H1 (cell line): Measurements from ENCODE around the gene ASB8. TPM values are rescaled to one million over a fixed set of nuclear protein-coding genes. Genes with fewer than 3 reads are reported as not detected.

ENCODE experiments used
- CTCF ChIA-PET: fragments of 300-600 bp; sonication (Branson Sonifier 250); formaldehyde crosslinking; loops from one replicate; lab custom pipeline; 2021; ENCODE audit not compliant: partially characterized antibody; lab: Charles Lee
- POLR2A ChIA-PET: fragments of 300-600 bp; sonication (Branson Sonifier 250); formaldehyde crosslinking; loops from one replicate; lab custom pipeline; 2021; ENCODE audit warnings: inconsistent platforms; ENCODE audit not compliant: partially characterized antibody; lab: Charles Lee
- DNase-seq, 2 experiments: peaks; one replicate each; pipeline versions ENCODE4 v3.0.0 to v3.0.0-alpha.2; 2010 to 2022; ENCODE audit warnings: low spot score in 2 of 2, low read depth in 1 of 2, mixed read lengths in 1 of 2
- FAIRE-seq: peaks from 2 replicates; lab custom pipeline; 2011; peaks lifted over from hg19 to GRCh38; lab: Jason Lieb, UNC
- H2AFZ ChIP-seq: 2 replicates; pipeline ENCODE4 v1.8.1; 2012; ENCODE audit warnings: low read length, inconsistent platforms
- H2AK5ac ChIP-seq: 2 replicates; pipeline ENCODE4 v1.6.1; 2013; ENCODE audit warnings: low read depth, low read length
- H2BK120ac ChIP-seq: replicated peaks from 2 replicates; pipeline ENCODE3; 2013; ENCODE audit warnings: low read depth, low read length, inconsistent platforms
- H2BK12ac ChIP-seq: 2 replicates; pipeline ENCODE4 v1.6.1; 2013; ENCODE audit warnings: low read depth, low read length
- H2BK15ac ChIP-seq: 2 replicates; pipeline ENCODE4 v1.6.1; 2013; ENCODE audit warnings: low read length
- H2BK20ac ChIP-seq: 2 replicates; pipeline ENCODE4 v1.6.1; 2013; ENCODE audit warnings: low read length
- H2BK5ac ChIP-seq: 2 replicates; pipeline ENCODE4 v1.6.1; 2013; ENCODE audit warnings: low read depth, low read length
- H3K14ac ChIP-seq: 2 replicates; pipeline ENCODE4 v1.6.1; 2013; ENCODE audit warnings: inconsistent platforms; ENCODE audit not compliant: insufficient read length
- H3K18ac ChIP-seq: 2 replicates; pipeline ENCODE4 v1.6.1; 2013; ENCODE audit warnings: low read length; ENCODE audit errors: extremely low read depth
- H3K23ac ChIP-seq: 2 replicates; pipeline ENCODE4 v1.6.1; 2013; ENCODE audit warnings: inconsistent platforms; ENCODE audit not compliant: insufficient read length
- H3K23me2 ChIP-seq: 2 replicates; pipeline ENCODE4 v1.6.1; 2013; ENCODE audit warnings: low read depth, low read length
- H3K27ac ChIP-seq: 2 replicates; pipeline ENCODE4 v1.6.1; 2011; ENCODE audit warnings: low read depth, low read length, inconsistent platforms
- H3K27me3 ChIP-seq, 4 experiments: replicated peaks in 1 of 4; 1 replicate in 1 of 4; 2 replicates in 3 of 4; pipeline versions ENCODE4 v1.6.1 to v1.8.1; 2011 to 2013; ENCODE audit warnings: low read length in 3 of 4, mild to moderate bottlenecking in 3 of 4, inconsistent platforms in 2 of 4, mixed read lengths in 2 of 4, moderate library complexity in 1 of 4; ENCODE audit not compliant: control insufficient read depth in 3 of 4, insufficient read depth in 3 of 4; ENCODE audit errors: extremely low read depth in 1 of 4
- H3K36me3 ChIP-seq, 4 experiments: 2 replicates each; pipeline versions ENCODE4 v1.6.1 to v1.8.1; 2011 to 2013; ENCODE audit warnings: mild to moderate bottlenecking in 4 of 4, low read length in 3 of 4, moderate library complexity in 2 of 4, control low read depth in 1 of 4, inconsistent platforms in 1 of 4; ENCODE audit not compliant: insufficient read depth in 4 of 4, control insufficient read depth in 2 of 4
- H3K4ac ChIP-seq: replicated peaks from 2 replicates; pipeline ENCODE3; 2013; ENCODE audit warnings: low read length, low read depth, mixed read lengths, inconsistent platforms; ENCODE audit not compliant: insufficient read length
- H3K4me1 ChIP-seq, 4 experiments: replicated peaks in 1 of 4; 1 replicate in 1 of 4; 2 replicates in 3 of 4; pipeline versions ENCODE4 v1.6.1 to v1.8.1; 2011 to 2013; ENCODE audit warnings: low read length in 3 of 4, inconsistent platforms in 2 of 4, mixed read lengths in 1 of 4; ENCODE audit not compliant: insufficient read depth in 4 of 4, control insufficient read depth in 3 of 4
- H3K4me2 ChIP-seq, 2 experiments: 2 replicates each; pipeline versions ENCODE4 v1.6.1 to v1.8.1; 2011 to 2013; ENCODE audit warnings: low read depth in 2 of 2, low read length in 2 of 2, control low read depth in 1 of 2, inconsistent platforms in 1 of 2, mild to moderate bottlenecking in 1 of 2; ENCODE audit not compliant: insufficient read depth in 1 of 2
- H3K4me3 ChIP-seq, 4 experiments: fragments of 200-600, 300-600 bp in 1 of 4; sonication (generic), shearing (Covaris generic), sonication (Bioruptor Twin) in 1 of 4; 2 replicates each; pipeline versions ENCODE4 v1.5.1 to v1.8.1; 2011 to 2016; ENCODE audit warnings: low read length in 4 of 4, low read depth in 3 of 4, control low read depth in 2 of 4, inconsistent platforms in 2 of 4, mild to moderate bottlenecking in 2 of 4, mixed read lengths in 1 of 4, moderate library complexity in 1 of 4; ENCODE audit not compliant: insufficient read depth in 2 of 4; ENCODE audit errors: extremely low read depth in 1 of 4
- H3K56ac ChIP-seq: replicated peaks from 2 replicates; pipeline ENCODE3; 2013; ENCODE audit warnings: low read depth, mild to moderate bottlenecking, mixed read lengths, low read length, inconsistent platforms; ENCODE audit not compliant: insufficient read length
- H3K79me1 ChIP-seq: 2 replicates; pipeline ENCODE4 v1.6.1; 2013; ENCODE audit warnings: low read depth, low read length, control low read depth
- H3K79me2 ChIP-seq, 2 experiments: 2 replicates each; pipeline versions ENCODE4 v1.6.1 to v1.8.1; 2012 to 2013; ENCODE audit warnings: low read length in 2 of 2, mild to moderate bottlenecking in 2 of 2, inconsistent platforms in 1 of 2; ENCODE audit not compliant: insufficient read depth in 2 of 2, control insufficient read depth in 1 of 2
- H3K9ac ChIP-seq, 4 experiments: replicated peaks in 1 of 4; 1 replicate in 1 of 4; 2 replicates in 3 of 4; pipeline versions ENCODE4 v1.6.1 to v1.8.1; 2011 to 2013; ENCODE audit warnings: low read depth in 3 of 4, low read length in 3 of 4, control low read depth in 2 of 4, mild to moderate bottlenecking in 2 of 4, moderate library complexity in 2 of 4, inconsistent platforms in 1 of 4; ENCODE audit errors: extremely low read depth in 1 of 4
- H3K9me3 ChIP-seq, 2 experiments: 2 replicates each; pipeline versions ENCODE4 v1.6.1 to v1.8.1; 2012 to 2013; ENCODE audit warnings: mild to moderate bottlenecking in 2 of 2, moderate library complexity in 2 of 2, control low read depth in 1 of 2, inconsistent platforms in 1 of 2, low read depth in 1 of 2, low read length in 1 of 2, mixed read lengths in 1 of 2; ENCODE audit not compliant: insufficient read depth in 2 of 2
- H4K20me1 ChIP-seq, 2 experiments: replicated peaks in 1 of 2; 2 replicates each; pipeline versions ENCODE3 to v1.8.1; 2011 to 2013; ENCODE audit warnings: inconsistent platforms in 2 of 2, low read length in 2 of 2, mild to moderate bottlenecking in 1 of 2; ENCODE audit not compliant: insufficient read depth in 2 of 2, control insufficient read depth in 1 of 2
- H4K5ac ChIP-seq: 2 replicates; pipeline ENCODE4 v1.6.1; 2013; ENCODE audit warnings: low read length, low read depth, mixed read lengths, inconsistent platforms; ENCODE audit not compliant: insufficient read length
- H4K8ac ChIP-seq: 2 replicates; pipeline ENCODE4 v1.8.0; 2013; ENCODE audit warnings: mild to moderate bottlenecking, moderate library complexity, low read length, inconsistent platforms; ENCODE audit not compliant: insufficient read depth; ENCODE audit errors: extremely low read depth
- H4K91ac ChIP-seq: replicated peaks from 2 replicates; pipeline ENCODE3; 2013; ENCODE audit warnings: low read length, mixed read lengths, inconsistent platforms; ENCODE audit not compliant: insufficient read length
- BACH1 ChIP-seq: IDR thresholded peaks from 2 replicates; pipeline ENCODE4 v1.6.1; 2012; ENCODE audit warnings: low read length, improper control_type of control experiment
- CHD2 ChIP-seq: IDR thresholded peaks from 2 replicates; pipeline ENCODE4 v1.6.1; 2012; ENCODE audit warnings: low read length, improper control_type of control experiment
- KDM1A ChIP-seq: fragments of 200-600, 300-600 bp; sonication (generic); IDR thresholded peaks from 2 replicates; pipeline ENCODE4 v1.7.1; 2016; ENCODE audit warnings: mild to moderate bottlenecking, low read length, borderline replicate concordance
- POLR2A ChIP-seq, 2 experiments: IDR thresholded peaks; 1 replicate in 1 of 2; 2 replicates in 1 of 2; pipeline ENCODE4 v1.6.1; 2011; ENCODE audit warnings: low read depth in 2 of 2, low read length in 2 of 2, mild to moderate bottlenecking in 2 of 2; ENCODE audit errors: control extremely low read depth in 1 of 2
- RAD21 ChIP-seq, 2 experiments: IDR thresholded peaks in 1 of 2; conservative IDR thresholded peaks in 1 of 2; 2 replicates each; pipeline ENCODE4 v1.6.1; 2011; ENCODE audit warnings: low read depth in 2 of 2, low read length in 2 of 2, improper control_type of control experiment in 1 of 2, inconsistent platforms in 1 of 2, mild to moderate bottlenecking in 1 of 2, moderate library complexity in 1 of 2
- SIRT6 ChIP-seq: IDR thresholded peaks from one replicate; pipeline ENCODE4 v1.7.1; 2012; ENCODE audit warnings: low read length, inconsistent platforms
- SUZ12 ChIP-seq: fragments of 200-600 bp; sonication (generic); IDR thresholded peaks from 2 replicates; pipeline ENCODE4 v1.6.1; 2012; ENCODE audit warnings: mild to moderate bottlenecking, inconsistent platforms, low read length, moderate library complexity, mixed read lengths
- TBP ChIP-seq: IDR thresholded peaks from 2 replicates; pipeline ENCODE4 v1.6.1; 2011; ENCODE audit warnings: low read depth, low read length, improper control_type of control experiment
- WGBS, 2 experiments: shearing (Covaris generic) in 1 of 2; methylation state at CpG; one replicate each; pipeline versions ENCODE4 v1.1.6 to v1.1.7; 2013 to 2015; ENCODE audit warnings: low lambda C conversion rate in 2 of 2, mixed read lengths in 2 of 2, inconsistent platforms in 1 of 2, low coverage in 1 of 2, missing lambda C conversion rate in 1 of 2; ENCODE audit not compliant: insufficient replicate concordance in 2 of 2, insufficient coverage in 1 of 2, insufficient read length in 1 of 2; ENCODE audit errors: extremely low coverage in 1 of 2, missing lambda C conversion rate in 1 of 2; 5-methylcytosine and 5-hydroxymethylcytosine counted together
- polyA plus RNA-seq, 7 experiments: library from polyadenylated mRNA; depleted of rRNA in 3 of 7; stranded (reverse) in 5 of 7; unstranded in 2 of 7; fragments of >200 nt in 5 of 7; fragments of 200-250 nt in 2 of 7; gene quantifications; 1 replicate in 5 of 7; 2 replicates in 1 of 7; 4 replicates in 1 of 7; pipeline versions ENCODE4 v1.2.1 to v1.2.3, GENCODE V29; 2011 to 2013; ENCODE audit warnings: missing spikeins in 2 of 7, mixed read lengths in 2 of 7
- total RNA-seq: library from RNA; stranded (reverse); fragmentation: NEBNext Ultra II Directional; extraction: Animal tissue kit (Norgen Biotek cat#: 25700); gene quantifications from 2 replicates; pipeline ENCODE4 v1.2.1, GENCODE V29; 2021
- TF ChIP-seq, protein P1 (sequence below), 3 experiments: IDR thresholded peaks; 1 replicate in 2 of 3; 2 replicates in 1 of 3; pipeline versions ENCODE4 v1.5.1 to v1.6.1; 2011; ENCODE audit warnings: low read length in 3 of 3, mild to moderate bottlenecking in 3 of 3, inconsistent platforms in 2 of 3, low read depth in 1 of 3, moderate library complexity in 1 of 3; ENCODE audit not compliant: insufficient read depth in 1 of 3; ENCODE audit errors: control extremely low read depth in 1 of 3
- TF ChIP-seq, protein P2 (sequence below): IDR thresholded peaks from 2 replicates; pipeline ENCODE4 v1.6.1; 2012; ENCODE audit warnings: inconsistent platforms

ASB8 gene
- total and polyA plus RNA-seq, 2 of the 8 experiments (the other 6 are each of a cell fraction or from before 2014, with no cell fraction given), result 3.8 to 8.3 TPM

- H3K4ac ChIP-seq, result no peak overlapping the region
- TF ChIP-seq, protein P1, sequence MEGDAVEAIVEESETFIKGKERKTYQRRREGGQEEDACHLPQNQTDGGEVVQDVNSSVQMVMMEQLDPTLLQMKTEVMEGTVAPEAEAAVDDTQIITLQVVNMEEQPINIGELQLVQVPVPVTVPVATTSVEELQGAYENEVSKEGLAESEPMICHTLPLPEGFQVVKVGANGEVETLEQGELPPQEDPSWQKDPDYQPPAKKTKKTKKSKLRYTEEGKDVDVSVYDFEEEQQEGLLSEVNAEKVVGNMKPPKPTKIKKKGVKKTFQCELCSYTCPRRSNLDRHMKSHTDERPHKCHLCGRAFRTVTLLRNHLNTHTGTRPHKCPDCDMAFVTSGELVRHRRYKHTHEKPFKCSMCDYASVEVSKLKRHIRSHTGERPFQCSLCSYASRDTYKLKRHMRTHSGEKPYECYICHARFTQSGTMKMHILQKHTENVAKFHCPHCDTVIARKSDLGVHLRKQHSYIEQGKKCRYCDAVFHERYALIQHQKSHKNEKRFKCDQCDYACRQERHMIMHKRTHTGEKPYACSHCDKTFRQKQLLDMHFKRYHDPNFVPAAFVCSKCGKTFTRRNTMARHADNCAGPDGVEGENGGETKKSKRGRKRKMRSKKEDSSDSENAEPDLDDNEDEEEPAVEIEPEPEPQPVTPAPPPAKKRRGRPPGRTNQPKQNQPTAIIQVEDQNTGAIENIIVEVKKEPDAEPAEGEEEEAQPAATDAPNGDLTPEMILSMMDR (IDR thresholded peaks at IDR 0.05; ENCODE audit: control extremely low read depth in 1 of 3, insufficient read depth in 1 of 3, low read depth in 1 of 3, low read length in 3 of 3), result no peak
- TF ChIP-seq SIRT6 (no peak), KDM1A (no peak), SUZ12 (no peak), RAD21 (IDR thresholded peaks at IDR 0.05 in 1 of 2, conservative IDR thresholded peaks at IDR 0.05 in 1 of 2; ENCODE audit: low read depth in 2 of 2, low read length in 2 of 2) (no peak), BACH1 (no peak), CHD2 (no peak), POLR2A (IDR thresholded peaks at IDR 0.05; ENCODE audit: control extremely low read depth in 1 of 2, low read depth in 2 of 2, low read length in 2 of 2) (no peak), TBP (no peak)
- TF ChIP-seq, protein P2, sequence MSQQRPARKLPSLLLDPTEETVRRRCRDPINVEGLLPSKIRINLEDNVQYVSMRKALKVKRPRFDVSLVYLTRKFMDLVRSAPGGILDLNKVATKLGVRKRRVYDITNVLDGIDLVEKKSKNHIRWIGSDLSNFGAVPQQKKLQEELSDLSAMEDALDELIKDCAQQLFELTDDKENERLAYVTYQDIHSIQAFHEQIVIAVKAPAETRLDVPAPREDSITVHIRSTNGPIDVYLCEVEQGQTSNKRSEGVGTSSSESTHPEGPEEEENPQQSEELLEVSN, result no peak
Observed at GRCh38 chr12:48180857-48181495, 23.7 kb upstream of the ASB8 start.

More at GRCh38 chr12:48180857-48181495, 23.7 kb upstream of the ASB8 start:
- Histone ChIP-seq H3K23ac (no peak overlapping the region), H3K27ac (no peak overlapping the region), H2AK5ac (no peak overlapping the region; the same call in 1 of the 2 replicates), H4K91ac (no peak overlapping the region), H3K4me2 (no peak overlapping the region), H3K4me3 (no peak overlapping the region), H4K20me1 (no peaks in the 10 kb centered on the region), H3K79me1 (no peaks in the 10 kb centered on the region), H3K56ac (no peak overlapping the region), H4K5ac (no peak overlapping the region), H2BK12ac (no peak overlapping the region), H3K9me3 (no peaks in the 10 kb centered on the region; a peak in 1 of 4 replicates), H4K8ac (no peak overlapping the region), H2AFZ (no peak overlapping the region), H2BK20ac (no peak overlapping the region), H3K36me3 (no peaks in the 10 kb centered on the region), H3K23me2 (peaks cover 14% of the 10 kb centered on the region; the same call in 1 of the 2 replicates), H3K27me3 (peaks cover 8 to 38% (median 25%) of the 10 kb centered on the region in 4 experiments), H2BK120ac (no peak overlapping the region), H2BK5ac (no peak overlapping the region), H3K9ac (no peak overlapping the region), H3K79me2 (no peaks in the 10 kb centered on the region), H3K4me1 (peaks cover 10 to 19% (median 12%) of the 10 kb centered on the region in 4 experiments; a peak in 6 of 7 replicates), H3K14ac (no peak overlapping the region), H2BK15ac (no peak overlapping the region), H3K18ac (no peak overlapping the region)
- CTCF ChIA-PET, result interaction anchor here (0.8 to 1.9 kb wide), 4 partner anchors 8 to 76 kb away, joined by 3 to 12 read pairs (median 4); partner anchors contain the start of gene SENP1
- FAIRE-seq (no peak), DNase-seq (no peak)
- WGBS, 2 experiments, result 83% methylated on average over 2 of the region's 2 CpGs; no CpG with 5 or more reads in 1 of the 2 experiments
- POLR2A ChIA-PET, result interaction anchor here (1.2 kb wide), 1 partner anchor 17 kb away, joined by 4 read pairs; no protein-coding TSS in a partner anchor
